GM21619 (cell line): Measurements from ENCODE around the gene VIPR2.
"Not testable (repeated sequence)": the region's sequence is repeated elsewhere in the genome, so short reads cannot be mapped to it uniquely, and the experiment has no call there.

ENCODE experiments used
- ATAC-seq: cut with Tn5 transposase; IDR thresholded peaks from one replicate; pipeline ENCODE4 v1.9.1; 2021; ENCODE audit not compliant: unreplicated experiment

Gene VIPR2

GRCh38 chr7:158996214-158997109 lies 148.2 kb downstream of the VIPR2 start:
- no peak for ATAC-seq

GRCh38 chr7:158995514-158995913 lies 149.2 kb downstream of the VIPR2 start:
- no peak for ATAC-seq

GRCh38 chr7:158994687-158995086 lies 150.0 kb downstream of the VIPR2 start:
- ATAC-seq, result no peak

- no peak for ATAC-seq
Measured at GRCh38 chr7:158993591-158993990, 151.1 kb downstream of the VIPR2 start.

GRCh38 chr7:158992759-158993158 lies 151.9 kb downstream of the VIPR2 start:
- ATAC-seq, result no peak

- ATAC-seq, result no peak
Measured at GRCh38 chr7:158991824-158992621, 152.6 kb downstream of the VIPR2 start.

- no peak for ATAC-seq
Measured at GRCh38 chr7:158988996-158989395, 155.7 kb downstream of the VIPR2 start.

- no peak for ATAC-seq
Measured at GRCh38 chr7:158988302-158988862, 156.3 kb downstream of the VIPR2 start.

- no peak for ATAC-seq
Measured at GRCh38 chr7:158987691-158988090, 157.0 kb downstream of the VIPR2 start.

- ATAC-seq, result no peak
Measured at GRCh38 chr7:158985583-158985982, 159.1 kb downstream of the VIPR2 start.

- not testable (repeated sequence) for ATAC-seq
Measured at GRCh38 chr7:158984007-158984406, 160.7 kb downstream of the VIPR2 start.

- not testable (repeated sequence) for ATAC-seq
Measured at GRCh38 chr7:158982080-158982479, 162.6 kb downstream of the VIPR2 start.

GRCh38 chr7:158979635-158980351 lies 164.9 kb downstream of the VIPR2 start:
- no peak for ATAC-seq

- ATAC-seq, result no peak
Measured at GRCh38 chr7:158979023-158979529, 165.6 kb downstream of the VIPR2 start.
